Kidney epithelial cell (primary cell): ENCODE data around the gene TNFRSF8. TPM values are rescaled to one million over a fixed set of nuclear protein-coding genes. Genes with fewer than 3 reads are reported as not detected.

Experiments
- DNase-seq: peaks from one replicate; pipeline ENCODE4 v3.0.0-alpha.2; 2010; ENCODE audit warnings: low read depth
- H3K27me3 ChIP-seq: 2 replicates; pipeline ENCODE4 v1.6.0; 2011; ENCODE audit warnings: low read length; ENCODE audit not compliant: control insufficient read depth, insufficient read depth
- H3K36me3 ChIP-seq: 2 replicates; pipeline ENCODE4 v1.5.1; 2011; ENCODE audit warnings: low read length; ENCODE audit not compliant: control insufficient read depth, insufficient read depth
- H3K4me3 ChIP-seq: 2 replicates; pipeline ENCODE4 v1.5.1; 2011; ENCODE audit warnings: low read depth, mild to moderate bottlenecking, control low read depth, low read length
- CTCF ChIP-seq: IDR thresholded peaks from 2 replicates; pipeline ENCODE4 v1.5.1; 2011; ENCODE audit warnings: mild to moderate bottlenecking, moderate library complexity, low read length, control low read depth, inconsistent platforms; ENCODE audit not compliant: insufficient read depth, poor library complexity, severe bottlenecking
- total RNA-seq: library from RNA; depleted of rRNA; stranded (reverse); fragments of >200 nt; gene quantifications from 2 replicates; pipeline ENCODE4 v1.2.3, GENCODE V29; 2015

Gene TNFRSF8
- total RNA-seq, 1 donor from 2014 or later, result 0.21 TPM

GRCh38 chr1:12107718-12108117 is 44.6 kb downstream of the TNFRSF8 start:
- no peak for TF ChIP-seq CTCF
- Histone ChIP-seq H3K36me3 (no peaks in the 10 kb centered on the region), H3K27me3 (peaks cover 13% of the 10 kb centered on the region), H3K4me3 (no peak overlapping the region)
- no peak for DNase-seq

GRCh38 chr1:12109901-12110300 is 46.8 kb downstream of the TNFRSF8 start:
- peaks cover 4% of the 10 kb centered on the region for H3K27me3 ChIP-seq
- no peak overlapping the region for H3K4me3 ChIP-seq
- no peaks in the 10 kb centered on the region for H3K36me3 ChIP-seq
- no peak for TF ChIP-seq CTCF
- no peak for DNase-seq

GRCh38 chr1:12111741-12112140 is 48.6 kb downstream of the TNFRSF8 start:
- no peaks in the 10 kb centered on the region for H3K36me3 ChIP-seq
- no peak overlapping the region for H3K4me3 ChIP-seq
- peaks cover 2% of the 10 kb centered on the region for H3K27me3 ChIP-seq
- no peak for DNase-seq
- no peak for TF ChIP-seq CTCF

- Histone ChIP-seq H3K27me3 (peaks cover 2% of the 10 kb centered on the region), H3K36me3 (no peaks in the 10 kb centered on the region), H3K4me3 (no peak overlapping the region)
- TF ChIP-seq CTCF, result no peak
- DNase-seq, result no peak
Observed at GRCh38 chr1:12112711-12113161, 49.6 kb downstream of the TNFRSF8 start.

GRCh38 chr1:12113433-12114339 is 50.6 kb downstream of the TNFRSF8 start:
- DNase-seq, result no peak
- no peak for TF ChIP-seq CTCF
- no peaks in the 10 kb centered on the region for H3K36me3 ChIP-seq
- H3K4me3 ChIP-seq, result no peak overlapping the region
- H3K27me3 ChIP-seq, result peaks cover 2% of the 10 kb centered on the region
